Liver (tissue), 9 donors: Measurements from ENCODE around the gene SLC22A5. TPM values are rescaled to one million over a fixed set of nuclear protein-coding genes. Genes with fewer than 3 reads are reported as not detected.

ENCODE experiments used
- DNase-seq: peaks from one replicate; pipeline ENCODE4 v3.0.0-alpha.2; 2017; ENCODE audit warnings: low spot score
- H3K27ac ChIP-seq, 2 donors: one replicate each; pipeline ENCODE4 v1.7.0; 2013; ENCODE audit warnings: inconsistent platforms in 2 of 2, low read length in 2 of 2, control low read depth in 1 of 2, low read depth in 1 of 2, mild to moderate bottlenecking in 1 of 2
- H3K27me3 ChIP-seq, 4 donors: one replicate each; pipeline versions ENCODE4 v1.6.1 to v1.7.0; 2013; ENCODE audit warnings: low read length in 3 of 4, inconsistent platforms in 1 of 4, mild to moderate bottlenecking in 1 of 4, moderate library complexity in 1 of 4; ENCODE audit not compliant: control insufficient read depth in 4 of 4, insufficient read depth in 4 of 4
- H3K36me3 ChIP-seq, 4 donors: one replicate each; pipeline versions ENCODE4 v1.6.1 to v1.7.0; 2013; ENCODE audit warnings: low read length in 3 of 4, mild to moderate bottlenecking in 3 of 4, low read depth in 1 of 4, moderate library complexity in 1 of 4; ENCODE audit not compliant: control insufficient read depth in 4 of 4, insufficient read depth in 3 of 4
- H3K4me1 ChIP-seq, 4 donors: one replicate each; pipeline versions ENCODE4 v1.6.1 to v1.7.0; 2013; ENCODE audit warnings: low read length in 3 of 4, mild to moderate bottlenecking in 3 of 4, moderate library complexity in 1 of 4; ENCODE audit not compliant: control insufficient read depth in 4 of 4, insufficient read depth in 4 of 4
- H3K4me3 ChIP-seq, 3 donors: one replicate each; pipeline versions ENCODE4 v1.6.1 to v1.7.0; 2013; ENCODE audit warnings: low read length in 3 of 3, control low read depth in 1 of 3, low read depth in 1 of 3, mild to moderate bottlenecking in 1 of 3
- H3K9ac ChIP-seq, 2 donors: one replicate each; pipeline ENCODE4 v1.7.0; 2013; ENCODE audit warnings: low read length in 2 of 2, mild to moderate bottlenecking in 2 of 2, moderate library complexity in 2 of 2, control low read depth in 1 of 2, low read depth in 1 of 2
- H3K9me3 ChIP-seq, 4 donors: one replicate each; pipeline versions ENCODE4 v1.6.1 to v1.7.0; 2013; ENCODE audit warnings: low read length in 3 of 4; ENCODE audit not compliant: control insufficient read depth in 4 of 4
- EGR1 ChIP-seq, 2 donors: IDR thresholded peaks; 2 replicates each; pipeline ENCODE4 v1.6.1; 2016 to 2018; ENCODE audit warnings: antibody characterized with exemption in 2 of 2, low read depth in 2 of 2
- FOXA1 ChIP-seq: IDR thresholded peaks from 2 replicates; pipeline ENCODE4 v1.6.1; 2016; ENCODE audit warnings: antibody characterized with exemption
- FOXA2 ChIP-seq: IDR thresholded peaks from 2 replicates; pipeline ENCODE4 v1.6.1; 2016; ENCODE audit warnings: antibody characterized with exemption
- GABPA ChIP-seq, 2 donors: IDR thresholded peaks in 1 of 2; conservative IDR thresholded peaks in 1 of 2; 2 replicates each; pipeline ENCODE4 v1.6.1; 2016; ENCODE audit warnings: antibody characterized with exemption in 2 of 2, mild to moderate bottlenecking in 1 of 2, moderate library complexity in 1 of 2
- HNF4A ChIP-seq, 2 donors: conservative IDR thresholded peaks; 2 replicates each; pipeline ENCODE4 v1.6.1; 2016; ENCODE audit warnings: antibody characterized with exemption in 2 of 2, mild to moderate bottlenecking in 2 of 2
- HNF4G ChIP-seq: IDR thresholded peaks from 2 replicates; pipeline ENCODE4 v1.6.1; 2016; ENCODE audit warnings: antibody characterized with exemption
- JUND ChIP-seq, 2 donors: IDR thresholded peaks; 2 replicates each; pipeline ENCODE4 v1.6.1; 2016; ENCODE audit warnings: antibody characterized with exemption in 2 of 2
- MAX ChIP-seq: IDR thresholded peaks from 2 replicates; pipeline ENCODE4 v1.6.1; 2016; ENCODE audit warnings: antibody characterized with exemption
- NR2F2 ChIP-seq: IDR thresholded peaks from 2 replicates; pipeline ENCODE4 v1.6.1; 2016; ENCODE audit warnings: antibody characterized with exemption
- RAD21 ChIP-seq, 2 donors: IDR thresholded peaks; 2 replicates each; pipeline ENCODE4 v1.6.1; 2016; ENCODE audit warnings: antibody characterized with exemption in 2 of 2, mild to moderate bottlenecking in 2 of 2
- RXRA ChIP-seq, 2 donors: IDR thresholded peaks; 2 replicates each; pipeline ENCODE4 v1.6.1; 2017 to 2018; ENCODE audit warnings: antibody characterized with exemption in 2 of 2, mild to moderate bottlenecking in 1 of 2
- SP1 ChIP-seq: IDR thresholded peaks from 2 replicates; pipeline ENCODE4 v1.6.1; 2018; ENCODE audit warnings: antibody characterized with exemption, mild to moderate bottlenecking
- TAF1 ChIP-seq: conservative IDR thresholded peaks from 2 replicates; pipeline ENCODE4 v1.6.1; 2016; ENCODE audit warnings: antibody characterized with exemption, mild to moderate bottlenecking
- YY1 ChIP-seq: IDR thresholded peaks from 2 replicates; pipeline ENCODE4 v1.6.1; 2016; ENCODE audit warnings: antibody characterized with exemption, mild to moderate bottlenecking
- ZBTB33 ChIP-seq: IDR thresholded peaks from 2 replicates; pipeline ENCODE4 v1.6.1; 2016; ENCODE audit warnings: antibody characterized with exemption
- WGBS: extraction: QIAGEN DNeasy Blood & Tissue Kit; methylation state at CpG from one replicate; pipeline ENCODE4 v1.1.7; 2013; 5-methylcytosine and 5-hydroxymethylcytosine counted together
- polyA plus RNA-seq, 2 donors: library from polyadenylated mRNA; stranded (reverse) in 1 of 2; unstranded in 1 of 2; fragments of 200-250 nt in 1 of 2; fragments of >200 nt in 1 of 2; fragmentation: Nextera tagmentation in 1 of 2; extraction: Ambion mirVana in 1 of 2; gene quantifications; one replicate each; pipeline versions ENCODE4 v1.2.1 to v1.2.3, GENCODE V29; 2013 to 2015
- total RNA-seq, 2 donors: library from RNA; depleted of rRNA; stranded (reverse); fragments of >200 nt; gene quantifications; one replicate each; pipeline ENCODE4 v1.2.3, GENCODE V29; 2014
- TF ChIP-seq, protein P1 (sequence below): fragments of 150-350 bp; IDR thresholded peaks from 2 replicates; pipeline ENCODE4 v1.5.1; 2017; ENCODE audit warnings: improper control_type of control experiment, low read depth, low read length; ENCODE audit not compliant: missing input control
- TF ChIP-seq, protein P2 (sequence below): IDR thresholded peaks from 2 replicates; pipeline ENCODE4 v1.6.1; 2016; ENCODE audit warnings: antibody characterized with exemption
- TF ChIP-seq, protein P3 (sequence below): IDR thresholded peaks from 2 replicates; pipeline ENCODE4 v1.6.1; 2016; ENCODE audit warnings: antibody characterized with exemption, mild to moderate bottlenecking
- donor health status: healthy.
- donor health status: healthy.
- donor health status: healthy.
- donor health status: healthy.
- donor health status: healthy.

SLC22A5 gene
- total and polyA plus RNA-seq, 4 donors, result 3.4 to 12.7 (median 8.5) TPM

DNA sequence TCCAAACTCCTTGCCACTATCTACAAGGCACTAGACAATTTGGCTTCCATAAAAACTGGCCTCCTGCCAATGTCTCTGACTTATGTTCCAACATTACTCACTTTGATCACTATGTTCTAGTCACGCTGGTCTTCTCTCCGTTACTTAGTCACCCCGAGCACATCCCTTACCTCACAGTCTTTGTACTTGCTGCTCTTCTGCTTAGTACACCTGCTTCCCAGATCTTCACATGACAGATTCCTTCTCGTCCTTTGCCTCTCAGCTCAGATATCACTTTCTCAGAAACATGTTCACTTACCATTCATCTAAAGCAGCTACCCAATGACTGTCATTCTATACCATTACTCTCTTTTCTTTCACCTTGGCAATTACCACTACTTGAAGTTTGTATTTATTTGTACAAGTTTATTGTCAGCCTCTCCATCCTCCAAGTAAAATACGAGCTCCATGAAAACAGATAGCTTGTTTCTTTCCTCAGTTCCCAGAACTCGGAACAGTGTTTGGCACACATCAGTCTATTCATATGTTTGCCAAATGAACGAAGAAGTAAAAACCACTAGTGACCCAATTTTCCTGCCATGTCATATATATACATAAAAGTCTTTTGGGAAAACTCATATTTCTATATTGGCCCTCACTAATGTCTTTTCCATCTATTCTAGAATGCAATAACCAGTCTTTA lies 5.9 kb upstream of the SLC22A5 start:
- no peaks in the 10 kb centered on the region for H3K9me3 ChIP-seq
- TF ChIP-seq ZBTB33 (no peak), HNF4A (conservative IDR thresholded peaks at IDR 0.05) (no peak), YY1 (no peak), FOXA2 (no peak), MAX (no peak)
- TF ChIP-seq, protein P1, sequence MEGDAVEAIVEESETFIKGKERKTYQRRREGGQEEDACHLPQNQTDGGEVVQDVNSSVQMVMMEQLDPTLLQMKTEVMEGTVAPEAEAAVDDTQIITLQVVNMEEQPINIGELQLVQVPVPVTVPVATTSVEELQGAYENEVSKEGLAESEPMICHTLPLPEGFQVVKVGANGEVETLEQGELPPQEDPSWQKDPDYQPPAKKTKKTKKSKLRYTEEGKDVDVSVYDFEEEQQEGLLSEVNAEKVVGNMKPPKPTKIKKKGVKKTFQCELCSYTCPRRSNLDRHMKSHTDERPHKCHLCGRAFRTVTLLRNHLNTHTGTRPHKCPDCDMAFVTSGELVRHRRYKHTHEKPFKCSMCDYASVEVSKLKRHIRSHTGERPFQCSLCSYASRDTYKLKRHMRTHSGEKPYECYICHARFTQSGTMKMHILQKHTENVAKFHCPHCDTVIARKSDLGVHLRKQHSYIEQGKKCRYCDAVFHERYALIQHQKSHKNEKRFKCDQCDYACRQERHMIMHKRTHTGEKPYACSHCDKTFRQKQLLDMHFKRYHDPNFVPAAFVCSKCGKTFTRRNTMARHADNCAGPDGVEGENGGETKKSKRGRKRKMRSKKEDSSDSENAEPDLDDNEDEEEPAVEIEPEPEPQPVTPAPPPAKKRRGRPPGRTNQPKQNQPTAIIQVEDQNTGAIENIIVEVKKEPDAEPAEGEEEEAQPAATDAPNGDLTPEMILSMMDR, result no peak
- WGBS, result 55% methylated on average over 7 of the region's 7 CpGs
- no peak overlapping the region for H3K4me3 ChIP-seq
- peaks cover 2 to 9% (median 3%) of the 10 kb centered on the region in 4 donors for H3K36me3 ChIP-seq
- no peak for DNase-seq
- no peaks in the 10 kb centered on the region for H3K27me3 ChIP-seq
- H3K27ac ChIP-seq, result peak overlapping the region; percentile 14 to 54
- H3K9ac ChIP-seq, result no peak overlapping the region
- H3K4me1 ChIP-seq, result peaks cover 0 to 19% (median 16%) of the 10 kb centered on the region in 4 donors

DNA sequence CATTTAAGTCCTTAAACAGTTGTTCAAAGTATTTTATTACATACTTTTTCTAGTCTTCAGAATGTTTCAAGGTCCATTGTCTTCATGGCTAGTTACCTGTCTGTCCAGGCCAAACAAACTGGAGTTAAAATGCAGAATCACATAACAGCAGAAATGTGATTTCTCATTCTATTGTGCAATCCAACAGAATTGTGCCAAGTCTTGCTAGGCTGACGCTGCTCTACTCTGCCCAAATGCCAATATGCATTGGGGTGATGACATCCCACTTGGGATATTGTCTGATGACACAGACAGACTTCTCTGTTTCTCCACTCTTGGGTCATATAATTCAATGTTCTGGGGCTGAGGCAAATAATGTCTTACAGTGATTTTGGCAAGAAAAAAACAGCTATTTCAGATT lies 5.2 kb upstream of the SLC22A5 start:
- Histone ChIP-seq H3K27ac (peak overlapping the region; percentile 60 to 75), H3K9ac (no peak overlapping the region), H3K4me3 (no peak overlapping the region), H3K36me3 (peaks cover 0 to 9% (median 2%) of the 10 kb centered on the region in 4 donors), H3K27me3 (no peaks in the 10 kb centered on the region), H3K4me1 (peaks cover 0 to 19% (median 16%) of the 10 kb centered on the region in 4 donors), H3K9me3 (no peaks in the 10 kb centered on the region)
- no peak for DNase-seq
- no peak for TF ChIP-seq NR2F2
- no peak for TF ChIP-seq TAF1
- TF ChIP-seq HNF4G, result no peak
- peak; percentile 43 to 51 for TF ChIP-seq RAD21 (IDR thresholded peaks at IDR 0.05)
- peak; percentile 66 for TF ChIP-seq YY1
- TF ChIP-seq RXRA (IDR thresholded peaks at IDR 0.05), result peak; percentile 64 to 87
- peak; percentile 67 to 89 for TF ChIP-seq JUND (IDR thresholded peaks at IDR 0.05)
- peak in 1 of 2 donors; percentile 65 for TF ChIP-seq EGR1 (IDR thresholded peaks at IDR 0.05; ENCODE audit: low read depth in 2 of 2)
- TF ChIP-seq HNF4A (conservative IDR thresholded peaks at IDR 0.05), result peak; percentile 63 to 76
- peak in 1 of 2 donors; percentile 14 for TF ChIP-seq GABPA (IDR thresholded peaks at IDR 0.05 in 1 of 2, conservative IDR thresholded peaks at IDR 0.05 in 1 of 2)
- peak; percentile 48 for TF ChIP-seq FOXA2
- TF ChIP-seq, protein P2, sequence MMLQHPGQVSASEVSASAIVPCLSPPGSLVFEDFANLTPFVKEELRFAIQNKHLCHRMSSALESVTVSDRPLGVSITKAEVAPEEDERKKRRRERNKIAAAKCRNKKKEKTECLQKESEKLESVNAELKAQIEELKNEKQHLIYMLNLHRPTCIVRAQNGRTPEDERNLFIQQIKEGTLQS, result peak; percentile 99
- TF ChIP-seq, protein P3, sequence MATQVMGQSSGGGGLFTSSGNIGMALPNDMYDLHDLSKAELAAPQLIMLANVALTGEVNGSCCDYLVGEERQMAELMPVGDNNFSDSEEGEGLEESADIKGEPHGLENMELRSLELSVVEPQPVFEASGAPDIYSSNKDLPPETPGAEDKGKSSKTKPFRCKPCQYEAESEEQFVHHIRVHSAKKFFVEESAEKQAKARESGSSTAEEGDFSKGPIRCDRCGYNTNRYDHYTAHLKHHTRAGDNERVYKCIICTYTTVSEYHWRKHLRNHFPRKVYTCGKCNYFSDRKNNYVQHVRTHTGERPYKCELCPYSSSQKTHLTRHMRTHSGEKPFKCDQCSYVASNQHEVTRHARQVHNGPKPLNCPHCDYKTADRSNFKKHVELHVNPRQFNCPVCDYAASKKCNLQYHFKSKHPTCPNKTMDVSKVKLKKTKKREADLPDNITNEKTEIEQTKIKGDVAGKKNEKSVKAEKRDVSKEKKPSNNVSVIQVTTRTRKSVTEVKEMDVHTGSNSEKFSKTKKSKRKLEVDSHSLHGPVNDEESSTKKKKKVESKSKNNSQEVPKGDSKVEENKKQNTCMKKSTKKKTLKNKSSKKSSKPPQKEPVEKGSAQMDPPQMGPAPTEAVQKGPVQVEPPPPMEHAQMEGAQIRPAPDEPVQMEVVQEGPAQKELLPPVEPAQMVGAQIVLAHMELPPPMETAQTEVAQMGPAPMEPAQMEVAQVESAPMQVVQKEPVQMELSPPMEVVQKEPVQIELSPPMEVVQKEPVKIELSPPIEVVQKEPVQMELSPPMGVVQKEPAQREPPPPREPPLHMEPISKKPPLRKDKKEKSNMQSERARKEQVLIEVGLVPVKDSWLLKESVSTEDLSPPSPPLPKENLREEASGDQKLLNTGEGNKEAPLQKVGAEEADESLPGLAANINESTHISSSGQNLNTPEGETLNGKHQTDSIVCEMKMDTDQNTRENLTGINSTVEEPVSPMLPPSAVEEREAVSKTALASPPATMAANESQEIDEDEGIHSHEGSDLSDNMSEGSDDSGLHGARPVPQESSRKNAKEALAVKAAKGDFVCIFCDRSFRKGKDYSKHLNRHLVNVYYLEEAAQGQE, result no peak
- TF ChIP-seq ZBTB33, result peak; percentile 79
- TF ChIP-seq FOXA1, result peak; percentile 69
- peak; percentile 68 for TF ChIP-seq MAX
- TF ChIP-seq, protein P1, result no peak
- peak; percentile 68 for TF ChIP-seq SP1
- WGBS, result 23% methylated on average over 1 of the region's 1 CpG
